ENCODE measurements around the gene FCRLB. TPM values are rescaled to one million over a fixed set of nuclear protein-coding genes. Genes with fewer than 3 reads are reported as not detected.

The FCRLB gene
- total and polyA plus RNA-seq, 2 of the 13 experiments (the other 11 are each of a cell fraction or from before 2014, with no cell fraction given) = 0.08 to 0.11 TPM

DNA sequence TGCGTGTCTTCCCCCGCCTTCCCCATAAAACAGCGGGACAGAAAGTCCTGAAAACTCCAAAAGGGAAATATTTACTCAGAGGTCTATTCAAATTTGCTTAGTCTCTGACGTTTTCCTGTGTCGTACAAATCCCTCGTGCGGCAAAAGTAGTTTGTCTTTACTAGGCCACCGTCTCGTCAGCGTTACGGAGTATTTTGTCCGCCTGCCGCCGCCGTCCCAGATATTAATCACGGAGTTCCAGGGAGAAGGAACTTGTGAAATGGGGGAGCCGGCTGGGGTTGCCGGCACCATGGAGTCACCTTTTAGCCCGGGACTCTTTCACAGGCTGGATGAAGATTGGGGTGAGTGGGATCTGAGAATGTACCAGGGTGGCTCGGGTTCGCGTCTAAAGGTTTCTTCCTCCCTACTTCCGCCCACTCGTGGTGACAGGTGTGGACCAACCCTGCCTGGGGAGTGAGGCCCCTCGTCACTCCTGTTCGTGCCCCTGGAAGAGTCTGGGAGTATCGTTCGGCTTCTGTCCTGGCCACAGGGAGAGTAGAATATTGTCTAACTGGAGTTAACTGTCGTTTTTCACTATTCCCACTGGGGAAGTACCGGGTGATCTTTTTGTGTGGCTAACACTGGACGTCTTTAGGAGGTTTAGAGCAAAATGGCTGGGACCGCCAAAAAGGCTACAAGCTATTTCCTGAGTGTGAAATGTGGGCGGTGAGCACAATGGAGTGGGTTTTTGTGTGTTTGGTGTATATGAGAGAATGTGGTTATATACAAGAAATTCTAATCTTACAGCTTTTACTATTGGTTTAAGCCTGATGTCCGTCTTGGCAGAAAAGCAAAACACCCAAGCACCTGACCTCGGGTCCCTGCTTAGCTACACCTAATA, 45.0 kb downstream of the FCRLB start, which contains the start of gene ATF6 (continued):
- TF ChIP-seq ZNF318 (CRISPR knock-in tag; IDR thresholded peaks at IDR 0.05) = 0 out of 2 replicates have a peak, but pooled peaks have one; percentile 55
- TF ChIP-seq, protein P1, sequence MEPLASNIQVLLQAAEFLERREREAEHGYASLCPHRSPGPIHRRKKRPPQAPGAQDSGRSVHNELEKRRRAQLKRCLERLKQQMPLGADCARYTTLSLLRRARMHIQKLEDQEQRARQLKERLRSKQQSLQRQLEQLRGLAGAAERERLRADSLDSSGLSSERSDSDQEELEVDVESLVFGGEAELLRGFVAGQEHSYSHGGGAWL (CRISPR knock-in tag; IDR thresholded peaks at IDR 0.05) = 0 out of 2 replicates have a peak, but pooled peaks have one; percentile 52
- TF ChIP-seq ZMYM2 (CRISPR knock-in tag; IDR thresholded peaks at IDR 0.05) = 0 out of 2 replicates have a peak, but pooled peaks have one; percentile 56
- TF ChIP-seq CREBL2 (CRISPR knock-in tag; IDR thresholded peaks at IDR 0.05; ENCODE audit: borderline replicate concordance) = no peak
- no peak; the same call in 1 of the 2 replicates for TF ChIP-seq KDM3A (CRISPR knock-in tag; IDR thresholded peaks at IDR 0.05; ENCODE audit: low read depth)
- peak; percentile 69; the same call in 1 of the 2 replicates for TF ChIP-seq NCOR1 (IDR thresholded peaks at IDR 0.05; ENCODE audit: borderline replicate concordance, low read length)
- TF ChIP-seq PITX1 (CRISPR knock-in tag; IDR thresholded peaks at IDR 0.05) = peak; percentile 92
- no peak for TF ChIP-seq LRRFIP1 (CRISPR knock-in tag; conservative IDR thresholded peaks at IDR 0.05)
- TF ChIP-seq ARID4A (CRISPR knock-in tag; IDR thresholded peaks at IDR 0.05; ENCODE audit: borderline replicate concordance) = peak; percentile 81
- no peak; the same call in 1 of the 2 replicates for TF ChIP-seq MYNN (CRISPR knock-in tag; IDR thresholded peaks at IDR 0.05; ENCODE audit: low read depth)
- peak; percentile 40; the same call in 1 of the 2 replicates for TF ChIP-seq ZFP82 (CRISPR knock-in tag; IDR thresholded peaks at IDR 0.05; ENCODE audit: borderline replicate concordance)

All from HepG2 (cell line).